Endodermal cell (in vitro differentiated cells): ENCODE results near the gene HERPUD1. TPM values are rescaled to one million over a fixed set of nuclear protein-coding genes. Genes with fewer than 3 reads are reported as not detected.

Experiments used
- DNase-seq: peaks from one replicate; pipeline ENCODE4 v3.0.0-alpha.2; 2017
- H3K27ac ChIP-seq: 2 replicates; pipeline ENCODE4 v1.5.1; 2013; ENCODE audit warnings: mild to moderate bottlenecking, low read depth, low read length, moderate library complexity
- H3K27me3 ChIP-seq: 2 replicates; pipeline ENCODE4 v1.6.1; 2013; ENCODE audit warnings: mild to moderate bottlenecking, low read length, moderate library complexity; ENCODE audit not compliant: insufficient read depth, control insufficient read depth, poor library complexity, severe bottlenecking
- H3K36me3 ChIP-seq: 2 replicates; pipeline ENCODE4 v1.7.0; 2013; ENCODE audit warnings: mild to moderate bottlenecking, low read length, moderate library complexity; ENCODE audit not compliant: control insufficient read depth, insufficient read depth
- H3K4me1 ChIP-seq: one replicate; pipeline ENCODE4 v1.7.0; 2013; ENCODE audit warnings: low read length; ENCODE audit not compliant: control insufficient read depth, insufficient read depth
- H3K4me3 ChIP-seq: 2 replicates; pipeline ENCODE4 v1.5.1; 2013; ENCODE audit warnings: mild to moderate bottlenecking, low read length, moderate library complexity
- H3K9ac ChIP-seq: 2 replicates; pipeline ENCODE4 v1.6.1; 2013; ENCODE audit warnings: mild to moderate bottlenecking, low read length, moderate library complexity; ENCODE audit not compliant: poor library complexity, severe bottlenecking; ENCODE audit errors: extremely low read depth
- H3K9me3 ChIP-seq: 2 replicates; pipeline ENCODE4 v1.6.1; 2013; ENCODE audit warnings: mild to moderate bottlenecking, low read length, moderate library complexity; ENCODE audit not compliant: control insufficient read depth
- H3K27ac Mint-ChIP-seq: 2 replicates; pipeline ENCODE4 v1.8.0; 2020; ENCODE audit warnings: mixed read lengths
- H3K27me3 Mint-ChIP-seq: 2 replicates; pipeline ENCODE4 v1.8.0; 2021; ENCODE audit warnings: mild to moderate bottlenecking, mixed read lengths; ENCODE audit not compliant: insufficient read depth
- H3K36me3 Mint-ChIP-seq: 2 replicates; pipeline ENCODE4 v1.8.0; 2020; ENCODE audit warnings: low read depth, mixed read lengths
- H3K4me1 Mint-ChIP-seq: 2 replicates; pipeline ENCODE4 v1.8.0; 2020; ENCODE audit warnings: mixed read lengths
- H3K4me3 Mint-ChIP-seq: 2 replicates; pipeline ENCODE4 v1.8.0; 2020; ENCODE audit warnings: mild to moderate bottlenecking, moderate library complexity, mixed read lengths
- H3K9me3 Mint-ChIP-seq: 2 replicates; pipeline ENCODE4 v1.8.0; 2020; ENCODE audit warnings: mild to moderate bottlenecking, mixed read lengths
- CTCF ChIP-seq: fragments of 200-600 bp; sonication (generic); conservative IDR thresholded peaks from 2 replicates; pipeline ENCODE4 v1.5.0; 2021; ENCODE audit warnings: antibody characterized with exemption, mild to moderate bottlenecking
- WGBS, 2 experiments: methylation state at CpG; one replicate each; pipeline versions ENCODE4 v1.1.5 to v1.1.7; 2013; ENCODE audit warnings: missing lambda C conversion rate in 2 of 2, mixed read lengths in 1 of 2; ENCODE audit not compliant: insufficient coverage in 1 of 2, insufficient read length in 1 of 2; 5-methylcytosine and 5-hydroxymethylcytosine counted together
- total RNA-seq, 2 donors: library from RNA; stranded (reverse); fragmentation: NEBNext Ultra II Directional in 1 of 2; extraction: Animal tissue kit (Norgen Biotek cat#: 25700) in 1 of 2; gene quantifications; 2 replicates in 1 of 2; 3 replicates in 1 of 2; pipeline ENCODE4 v1.2.1, GENCODE V29; 2021

HERPUD1 gene
- total RNA-seq, 2 donors from 2014 or later = 21.5 to 40.6 TPM

- DNase-seq = no peak
- no peak overlapping the region for H3K27ac Mint-ChIP-seq
- peaks cover 48% of the 10 kb centered on the region for H3K36me3 ChIP-seq
- no peak overlapping the region for H3K9ac ChIP-seq
- no peak overlapping the region for H3K4me3 ChIP-seq
- no peaks in the 10 kb centered on the region for H3K4me1 ChIP-seq
- no peaks in the 10 kb centered on the region for H3K9me3 ChIP-seq
- peaks cover 31% of the 10 kb centered on the region for H3K36me3 Mint-ChIP-seq
- H3K4me3 Mint-ChIP-seq = no peak overlapping the region
- H3K9me3 Mint-ChIP-seq = no peaks in the 10 kb centered on the region
- H3K27me3 Mint-ChIP-seq = no peaks in the 10 kb centered on the region
- H3K4me1 Mint-ChIP-seq = peaks cover 7% of the 10 kb centered on the region
- 96% methylated on average over 10 of the region's 12 CpGs for WGBS, 2 experiments
- H3K27me3 ChIP-seq = no peaks in the 10 kb centered on the region
- no peak overlapping the region for H3K27ac ChIP-seq
- no peak for TF ChIP-seq CTCF
Measured at GRCh38 chr16:56945847-56946527, 14.0 kb downstream of the HERPUD1 start.

- Mint-ChIP-seq H3K4me1 (peaks cover 7% of the 10 kb centered on the region), H3K27ac (no peak overlapping the region), H3K27me3 (no peaks in the 10 kb centered on the region), H3K36me3 (peaks cover 25% of the 10 kb centered on the region), H3K4me3 (no peak overlapping the region), H3K9me3 (no peaks in the 10 kb centered on the region)
- Histone ChIP-seq H3K4me1 (no peaks in the 10 kb centered on the region), H3K36me3 (peaks cover 39% of the 10 kb centered on the region), H3K27ac (no peak overlapping the region), H3K27me3 (no peaks in the 10 kb centered on the region), H3K9ac (no peak overlapping the region), H3K9me3 (no peaks in the 10 kb centered on the region), H3K4me3 (no peak overlapping the region)
- WGBS, 2 experiments = 90 to 99% methylated on average over 7 to 10 of the region's 10 CpGs
- no peak for DNase-seq
- TF ChIP-seq CTCF = no peak
Measured at GRCh38 chr16:56946767-56947603, 15.0 kb downstream of the HERPUD1 start.

GRCh38 chr16:56947604-56947995 lies 15.7 kb downstream of the HERPUD1 start:
- H3K36me3 Mint-ChIP-seq = peaks cover 20% of the 10 kb centered on the region
- H3K9me3 Mint-ChIP-seq = no peaks in the 10 kb centered on the region
- H3K27ac ChIP-seq = no peak overlapping the region
- H3K27me3 ChIP-seq = no peaks in the 10 kb centered on the region
- peaks cover 33% of the 10 kb centered on the region for H3K36me3 ChIP-seq
- no peaks in the 10 kb centered on the region for H3K4me1 ChIP-seq
- TF ChIP-seq CTCF = no peak
- no peaks in the 10 kb centered on the region for H3K9me3 ChIP-seq
- no peak overlapping the region for H3K4me3 ChIP-seq
- 96 to 98% methylated on average over 2 of the region's 2 CpGs for WGBS, 2 experiments
- no peak overlapping the region for H3K9ac ChIP-seq
- H3K4me1 Mint-ChIP-seq = peaks cover 7% of the 10 kb centered on the region
- no peaks in the 10 kb centered on the region for H3K27me3 Mint-ChIP-seq
- no peak overlapping the region for H3K4me3 Mint-ChIP-seq
- no peak overlapping the region for H3K27ac Mint-ChIP-seq
- DNase-seq = no peak
